SJSA1 (cell line): Measurements from ENCODE around the gene ARHGEF12. TPM values are rescaled to one million over a fixed set of nuclear protein-coding genes. Genes with fewer than 3 reads are reported as not detected.
"Not testable (repeated sequence)": the region's sequence is repeated elsewhere in the genome, so short reads cannot be mapped to it uniquely, and the experiment has no call there.

ENCODE experiments used
- DNase-seq, 2 experiments: peaks; one replicate each; pipeline ENCODE4 v3.0.0-alpha.2; 2015 to 2020; ENCODE audit warnings: low spot score in 2 of 2, low read depth in 1 of 2
- H3K27ac ChIP-seq: fragments of 250-450 bp; sonication (Bioruptor Pico); 2 replicates; pipeline ENCODE4 v1.5.1; 2020; ENCODE audit warnings: mild to moderate bottlenecking, moderate library complexity
- H3K27me3 ChIP-seq: fragments of 250-450 bp; sonication (Bioruptor Pico); replicated peaks from 2 replicates; pipeline ENCODE4 v1.5.1; 2020; ENCODE audit warnings: mild to moderate bottlenecking, moderate library complexity
- H3K36me3 ChIP-seq: fragments of 250-450 bp; sonication (Bioruptor Pico); 2 replicates; pipeline ENCODE4 v1.5.1; 2020; ENCODE audit warnings: mild to moderate bottlenecking
- H3K4me1 ChIP-seq: fragments of 250-450 bp; sonication (Bioruptor Pico); replicated peaks from 2 replicates; pipeline ENCODE4 v1.6.1; 2021; ENCODE audit warnings: mild to moderate bottlenecking
- H3K4me3 ChIP-seq: fragments of 250-450 bp; sonication (Bioruptor Pico); 2 replicates; pipeline ENCODE4 v1.5.1; 2020; ENCODE audit warnings: mild to moderate bottlenecking
- H3K9me3 ChIP-seq: fragments of 250-450 bp; sonication (Bioruptor Pico); replicated peaks from 2 replicates; pipeline ENCODE4 v1.5.1; 2020; ENCODE audit warnings: mild to moderate bottlenecking
- total RNA-seq: library from RNA; depleted of rRNA; stranded (reverse); fragments of >200 nt; shearing (Covaris generic); gene quantifications from 2 replicates; pipeline ENCODE4 v1.2.3, GENCODE V29; 2014

The ARHGEF12 gene
- total RNA-seq, 1 experiment from 2014 or later = 36.9 TPM

DNA sequence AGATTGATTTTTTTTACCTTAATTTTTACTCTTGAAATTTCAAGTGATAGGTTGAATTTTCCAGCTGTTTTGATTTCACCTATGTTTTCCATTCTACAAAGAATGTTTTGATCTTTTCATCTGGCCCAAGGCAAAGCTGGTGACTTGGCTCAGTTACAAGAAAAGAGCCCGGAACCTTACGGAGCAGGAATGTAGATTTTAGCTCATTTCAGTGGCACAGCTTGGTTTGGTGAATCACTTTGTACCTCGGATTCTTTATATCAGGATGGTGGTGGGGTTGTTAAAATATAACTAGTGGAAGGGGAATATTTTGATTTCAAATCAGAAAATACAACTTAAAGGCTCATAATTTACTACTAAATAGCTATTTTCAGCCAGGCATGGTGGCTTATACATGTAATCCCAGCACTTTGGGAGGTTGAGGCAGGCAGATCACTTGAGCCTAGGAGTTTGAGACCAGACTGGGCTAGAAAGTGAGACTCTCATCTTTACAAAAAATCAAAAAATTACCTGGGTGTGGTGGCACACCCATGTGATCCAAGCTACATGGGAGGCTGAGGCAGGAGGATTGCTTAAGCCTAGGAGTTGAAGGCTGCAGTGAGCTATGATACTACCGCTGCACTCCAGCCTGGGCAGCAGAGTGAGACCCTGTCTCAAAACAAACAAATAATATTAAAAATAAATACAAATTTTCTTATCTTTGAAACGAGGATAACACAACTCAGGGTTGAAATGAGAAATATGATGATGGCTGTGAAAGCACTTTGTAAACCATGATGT is 166.0 kb downstream of the ARHGEF12 start:
- Histone ChIP-seq H3K4me3 (no peak overlapping the region), H3K4me1 (no peaks in the 10 kb centered on the region), H3K27ac (no peak overlapping the region), H3K9me3 (no peaks in the 10 kb centered on the region), H3K36me3 (no peaks in the 10 kb centered on the region), H3K27me3 (no peaks in the 10 kb centered on the region)
- DNase-seq = no peak

DNA sequence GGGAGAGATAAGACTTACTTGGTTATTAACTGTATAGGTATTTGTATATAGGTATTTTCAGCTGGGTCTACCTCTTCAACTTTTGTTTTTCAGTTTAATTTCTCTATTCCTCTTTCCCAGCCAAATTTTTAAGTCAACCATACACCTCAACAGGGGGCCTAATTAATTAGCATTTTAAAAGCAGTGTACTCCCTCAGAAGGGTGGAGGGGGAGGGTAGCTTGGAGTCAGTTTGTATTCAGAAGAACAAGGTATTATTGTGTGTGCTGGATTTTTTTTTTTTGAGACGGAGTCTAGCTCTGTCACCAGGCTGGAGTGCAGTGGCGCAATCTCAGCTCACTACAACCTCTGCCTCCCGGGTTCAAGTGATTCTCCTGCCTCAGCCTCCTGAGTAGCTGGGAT is 167.3 kb downstream of the ARHGEF12 start:
- not testable (repeated sequence) for H3K4me1 ChIP-seq, H3K36me3 ChIP-seq, H3K27me3 ChIP-seq, H3K4me3 ChIP-seq, H3K27ac ChIP-seq, DNase-seq, H3K9me3 ChIP-seq

DNA sequence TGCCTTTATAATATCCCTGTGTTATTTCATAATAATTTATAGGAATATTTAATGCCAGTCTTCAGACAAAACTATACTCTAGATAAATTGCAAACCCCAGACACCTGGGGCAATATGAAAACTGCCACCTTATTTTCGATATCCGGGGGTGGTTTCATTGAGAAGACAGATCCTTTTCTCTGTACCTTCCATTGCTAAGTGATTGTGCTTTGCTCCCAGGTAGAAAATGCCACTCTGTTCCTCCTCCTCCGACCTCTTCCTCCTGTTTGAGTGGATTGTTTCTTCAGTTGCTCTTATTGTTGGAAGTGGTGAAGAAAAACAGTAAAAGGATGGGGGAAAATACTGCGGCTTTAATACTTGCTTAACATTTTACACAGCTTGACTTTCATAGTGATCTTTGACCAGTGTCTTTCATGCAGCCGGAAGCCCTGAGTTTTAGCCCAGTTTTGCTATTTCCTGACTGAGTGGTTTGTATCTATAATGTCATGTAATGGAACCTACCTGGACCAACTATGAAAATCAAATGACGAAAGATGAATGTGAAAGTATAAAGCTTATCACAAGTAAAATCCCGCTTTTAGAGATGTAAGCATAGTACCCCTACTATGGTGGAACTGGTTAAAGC is 169.7 kb downstream of the ARHGEF12 start:
- H3K27ac ChIP-seq = no peak overlapping the region
- DNase-seq = no peak
- H3K27me3 ChIP-seq = no peaks in the 10 kb centered on the region
- no peak overlapping the region for H3K4me3 ChIP-seq
- H3K4me1 ChIP-seq = no peaks in the 10 kb centered on the region
- H3K36me3 ChIP-seq = no peaks in the 10 kb centered on the region
- H3K9me3 ChIP-seq = no peaks in the 10 kb centered on the region

- Histone ChIP-seq H3K27me3 (no peaks in the 10 kb centered on the region), H3K4me1 (no peaks in the 10 kb centered on the region), H3K4me3 (no peak overlapping the region), H3K27ac (no peak overlapping the region), H3K9me3 (no peaks in the 10 kb centered on the region), H3K36me3 (no peaks in the 10 kb centered on the region)
- DNase-seq = no peak
These were observed 173.3 kb downstream of the ARHGEF12 start for GRCh38 chr11:120509346-120510053.

DNA sequence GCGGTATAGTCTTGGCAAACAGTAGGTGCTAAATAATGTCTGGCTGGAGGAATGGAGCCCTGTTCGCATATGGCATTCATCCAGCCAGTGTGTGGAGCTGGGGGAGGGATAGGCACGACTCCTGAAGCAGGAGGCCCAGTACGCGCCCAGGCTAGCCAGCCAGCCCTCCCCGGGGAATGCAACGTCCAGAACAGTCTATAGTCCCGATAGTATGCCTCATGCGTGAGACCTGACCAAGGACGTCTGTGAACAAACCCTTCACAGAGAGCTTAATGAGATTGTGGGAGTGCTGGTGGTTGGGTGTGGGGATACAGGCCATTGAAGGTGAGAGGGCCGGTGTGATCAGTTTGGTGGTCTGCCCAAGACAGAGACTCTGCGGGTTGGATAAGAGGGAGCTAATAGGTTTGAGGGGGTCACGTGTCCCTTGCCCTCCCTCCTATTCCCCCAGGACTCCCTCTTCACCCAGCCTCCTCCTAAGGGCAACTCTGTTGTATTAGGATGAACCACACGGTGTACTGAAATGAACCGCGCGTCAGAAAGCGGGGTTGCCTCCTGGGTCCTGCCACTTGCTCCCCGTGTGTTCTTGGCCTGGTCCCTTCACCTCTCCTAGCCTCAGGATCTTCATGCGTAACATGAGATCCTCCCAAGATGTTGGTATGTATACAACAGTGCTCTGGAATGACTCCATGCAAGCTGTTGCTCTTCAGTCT is 174.3 kb downstream of the ARHGEF12 start:
- no peak overlapping the region for H3K4me3 ChIP-seq
- no peak for DNase-seq

GRCh38 chr11:120511116-120511819 is 175.1 kb downstream of the ARHGEF12 start, which contains the start of gene GRIK4:
Gene GRIK4 (plus strand): TSS chr11:120511748. CDS start chr11:120660319, 148,571 bp downstream.
- Histone ChIP-seq H3K4me3 (peak within 1 kb of the TSS; percentile 37), H3K27me3 (no peaks in the 10 kb centered on the region), H3K27ac (no peak within 1 kb of the TSS), H3K4me1 (no peaks in the 10 kb centered on the region), H3K9me3 (no peaks in the 10 kb centered on the region), H3K36me3 (no peaks in the 10 kb centered on the region)
- peak; percentile 38 to 59 for DNase-seq

More for the DNA sequence above, 174.3 kb downstream of the ARHGEF12 start:
- H3K4me1 ChIP-seq = no peaks in the 10 kb centered on the region
- H3K27ac ChIP-seq = no peak overlapping the region
- H3K9me3 ChIP-seq = no peaks in the 10 kb centered on the region
- H3K36me3 ChIP-seq = no peaks in the 10 kb centered on the region
- no peaks in the 10 kb centered on the region for H3K27me3 ChIP-seq

GRCh38 chr11:120511820-120512738 is 175.9 kb downstream of the ARHGEF12 start:
- Histone ChIP-seq H3K9me3 (no peaks in the 10 kb centered on the region), H3K36me3 (no peaks in the 10 kb centered on the region), H3K4me1 (no peaks in the 10 kb centered on the region), H3K4me3 (0 out of 2 replicates have a peak overlapping the region, but pooled peaks have one; percentile 13), H3K27me3 (no peaks in the 10 kb centered on the region), H3K27ac (no peak overlapping the region)
- DNase-seq = no peak

DNA sequence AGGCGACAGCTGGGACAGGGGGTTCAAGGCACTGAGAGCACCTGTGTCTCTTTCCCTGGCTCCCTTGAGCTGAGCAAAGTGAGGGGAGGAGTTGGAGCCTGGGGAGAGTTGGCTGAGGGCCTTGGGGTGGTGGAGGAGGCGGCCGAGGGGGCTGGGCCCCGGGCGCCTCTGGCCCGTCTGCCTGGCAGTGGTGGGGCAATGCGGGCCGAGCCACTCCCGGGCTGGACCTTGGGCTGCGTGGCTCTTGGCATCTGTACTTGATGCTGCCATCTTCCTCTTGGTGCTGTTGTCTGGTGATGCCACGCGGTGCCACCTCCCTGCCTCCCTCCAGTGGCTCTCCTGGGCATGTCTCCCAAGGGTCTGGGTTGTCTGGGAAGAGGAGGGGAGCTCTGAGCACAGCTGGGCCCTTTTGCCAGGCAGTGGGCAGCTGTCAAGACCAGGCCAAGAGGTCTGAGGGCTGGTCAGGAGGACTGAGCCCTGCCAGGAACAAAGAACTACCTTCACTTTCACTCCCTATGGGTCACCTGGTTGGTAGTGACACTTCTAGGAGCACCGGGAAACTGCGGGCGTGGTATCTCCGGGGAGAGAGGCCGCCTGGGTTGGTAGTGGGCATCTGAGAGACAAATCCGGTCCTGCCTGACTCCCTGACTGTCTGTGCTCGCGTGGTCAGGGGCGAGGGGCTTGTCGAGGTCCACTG is 176.7 kb downstream of the ARHGEF12 start:
- Histone ChIP-seq H3K4me1 (0 out of 2 replicates have a peak, but pooled peaks cover 6% of the 10 kb centered on the region), H3K27me3 (no peaks in the 10 kb centered on the region), H3K4me3 (no peak overlapping the region), H3K36me3 (no peaks in the 10 kb centered on the region), H3K27ac (no peak overlapping the region), H3K9me3 (no peaks in the 10 kb centered on the region)
- no peak for DNase-seq

DNA sequence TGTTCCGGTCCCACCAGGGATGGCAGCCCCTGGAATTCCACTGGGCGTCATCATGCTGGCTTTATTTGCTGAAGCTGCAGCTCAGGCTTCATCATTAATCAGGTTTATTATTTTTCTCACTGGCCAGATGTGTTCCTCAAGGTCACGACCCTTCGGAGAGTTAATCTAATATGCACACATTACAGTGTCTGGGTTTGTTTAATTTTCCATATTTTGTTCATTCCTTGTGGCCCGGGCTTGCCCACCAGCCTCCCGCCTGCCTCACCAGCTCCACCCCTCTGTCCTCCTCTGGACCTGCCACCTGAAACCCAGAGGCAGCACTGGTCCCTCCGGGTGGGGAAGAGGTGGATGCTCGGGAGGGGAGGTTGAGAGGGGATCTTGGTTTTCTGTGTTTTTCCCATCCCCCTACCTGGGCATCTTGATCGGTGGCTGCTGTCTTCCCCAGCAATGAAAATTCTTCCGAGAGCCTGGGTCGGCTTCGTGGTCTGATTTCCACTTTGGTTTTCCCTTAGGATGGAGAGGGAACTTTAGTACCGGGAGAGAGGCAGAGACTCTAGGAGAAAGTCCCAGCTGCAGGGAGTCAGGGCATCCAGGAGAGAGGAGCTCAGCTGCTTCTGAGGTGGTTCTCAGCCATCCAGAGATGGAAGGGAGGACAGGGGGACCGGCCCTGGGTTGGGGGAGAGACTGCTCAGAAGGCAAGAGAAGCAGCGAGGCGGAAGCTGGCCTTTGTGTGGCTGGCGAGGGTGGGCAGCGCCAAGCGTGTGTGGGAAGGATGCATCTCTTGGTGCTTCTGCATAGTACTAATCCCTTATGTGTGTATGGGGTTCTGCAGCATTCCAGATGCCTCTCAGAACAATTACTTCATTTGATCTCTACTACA is 177.5 kb downstream of the ARHGEF12 start:
- Histone ChIP-seq H3K4me3 (no peak overlapping the region), H3K9me3 (no peaks in the 10 kb centered on the region), H3K4me1 (0 out of 2 replicates have a peak, but pooled peaks cover 6% of the 10 kb centered on the region), H3K27ac (no peak overlapping the region), H3K36me3 (no peaks in the 10 kb centered on the region), H3K27me3 (no peaks in the 10 kb centered on the region)
- no peak for DNase-seq

- Histone ChIP-seq H3K27ac (no peak overlapping the region), H3K27me3 (no peaks in the 10 kb centered on the region), H3K4me3 (no peak overlapping the region), H3K4me1 (0 out of 2 replicates have a peak, but pooled peaks cover 6% of the 10 kb centered on the region), H3K9me3 (no peaks in the 10 kb centered on the region), H3K36me3 (no peaks in the 10 kb centered on the region)
- DNase-seq = no peak
These were observed 178.4 kb downstream of the ARHGEF12 start for GRCh38 chr11:120514541-120515121.

DNA sequence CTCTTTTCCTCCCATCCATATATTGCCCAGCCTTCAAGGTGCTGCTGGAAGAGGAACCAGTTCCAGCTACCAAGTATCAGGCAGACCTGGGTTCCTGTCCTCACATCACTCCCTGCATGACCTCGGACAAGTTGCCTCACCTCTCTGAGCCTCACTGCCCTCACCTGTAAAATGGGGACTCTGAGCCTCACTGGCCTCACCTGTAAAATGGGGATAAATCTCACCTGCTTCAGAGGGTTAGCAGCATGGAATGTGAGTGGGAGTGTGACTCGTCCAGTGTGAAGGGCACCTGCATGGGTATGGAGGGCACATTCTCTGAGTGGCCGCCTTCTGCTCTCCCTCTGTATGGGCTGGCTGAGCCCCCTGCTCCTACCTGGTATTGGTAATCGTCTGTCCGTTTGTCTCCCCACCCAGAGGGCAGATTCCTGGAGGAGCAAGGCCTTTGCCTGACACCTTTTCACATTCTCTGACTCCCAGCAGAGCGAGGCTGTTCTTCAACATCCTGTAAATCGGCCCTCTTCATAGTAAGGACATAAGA is 179.0 kb downstream of the ARHGEF12 start:
- no peaks in the 10 kb centered on the region for H3K36me3 ChIP-seq
- no peak overlapping the region for H3K27ac ChIP-seq
- no peak overlapping the region for H3K4me3 ChIP-seq
- no peaks in the 10 kb centered on the region for H3K27me3 ChIP-seq
- H3K9me3 ChIP-seq = no peaks in the 10 kb centered on the region
- H3K4me1 ChIP-seq = 0 out of 2 replicates have a peak, but pooled peaks cover 6% of the 10 kb centered on the region
- DNase-seq = no peak
